SK-N-MC (cell line): Measurements from ENCODE around the gene PPFIBP2.

Source experiments
- EZH2 ChIP-seq: fragments of 200-600 bp; sonication (generic); IDR thresholded peaks from one replicate; pipeline ENCODE4 v1.6.1; 2017; ENCODE audit warnings: antibody characterized with exemption
- POLR2AphosphoS5 ChIP-seq: IDR thresholded peaks from 2 replicates; pipeline ENCODE4 v1.6.1; 2012; ENCODE audit warnings: mild to moderate bottlenecking, low read depth, low read length, borderline replicate concordance

GRCh38 chr11:7632211-7632610 is 118.4 kb downstream of the PPFIBP2 start:
- no peak for TF ChIP-seq EZH2
- TF ChIP-seq POLR2AphosphoS5, result no peak
